Peyer's patch (tissue), 4 donors: Measurements from ENCODE around the gene CPVL.

ENCODE experiments used
- CTCF ChIP-seq, 6 experiments: fragments of 450-650 bp in 4 of 6; fragments of 200-600 bp in 2 of 6; sonication (generic) in 1 of 6; IDR thresholded peaks; one replicate each; pipeline ENCODE4 v1.5.1; 2017 to 2019; ENCODE audit warnings: antibody characterized with exemption in 6 of 6, mild to moderate bottlenecking in 3 of 6, moderate library complexity in 1 of 6
- POLR2A ChIP-seq, 2 donors: fragments of 450-650 bp; IDR thresholded peaks; one replicate each; pipeline ENCODE4 v1.5.1; 2017; ENCODE audit warnings: antibody characterized with exemption in 2 of 2, mild to moderate bottlenecking in 2 of 2, moderate library complexity in 2 of 2

- no peak for TF ChIP-seq CTCF (IDR thresholded peaks at IDR 0.05)
- no peak for TF ChIP-seq POLR2A (IDR thresholded peaks at IDR 0.05)
Observed at GRCh38 chr7:29008590-29008989, 137.7 kb downstream of the CPVL start.
